DOHH2 (cell line): ENCODE measurements around the gene MAST1.

ENCODE experiments used
- CTCF ChIP-seq: fragments of 200-600 bp; sonication (generic); IDR thresholded peaks from one replicate; pipeline ENCODE4 v1.5.1; 2014; ENCODE audit warnings: antibody characterized with exemption, mild to moderate bottlenecking, low read depth, low read length; ENCODE audit not compliant: poor library complexity, severe bottlenecking
- EZH2phosphoT487 ChIP-seq: fragments of 200-600 bp; sonication (generic); IDR thresholded peaks from 2 replicates; pipeline ENCODE4 v1.6.1; 2017; ENCODE audit warnings: borderline replicate concordance, mild to moderate bottlenecking, antibody characterized with exemption, low read length, moderate library complexity, mixed read lengths

- no peak for TF ChIP-seq CTCF
- TF ChIP-seq EZH2phosphoT487 = no peak
Measured at GRCh38 chr19:12800466-12800770, 37.9 kb upstream of the MAST1 start.
